ENCODE measurements around the gene LCE3B. TPM values are rescaled to one million over a fixed set of nuclear protein-coding genes. Genes with fewer than 3 reads are reported as not detected.

The LCE3B gene
- total and polyA plus RNA-seq, 12 donors = not detected

GRCh38 chr1:152656459-152656858 lies 42.8 kb downstream of the LCE3B start:
- H3K9me3 ChIP-seq (replicated peaks in 1 of 3) = no peaks in the 10 kb centered on the region
- no peaks in the 10 kb centered on the region for H3K4me1 ChIP-seq (replicated peaks in 1 of 2)
- H3K27ac ChIP-seq = no peak overlapping the region
- intact Hi-C loops (cut with DNase I) = no loop called here
- no peaks in the 10 kb centered on the region for H3K27me3 ChIP-seq
- TF ChIP-seq CTCF (IDR thresholded peaks at IDR 0.05) (no peak), POLR2A (IDR thresholded peaks at IDR 0.05) (no peak)
- no peak overlapping the region for H3K4me3 ChIP-seq
- no peak for DNase-seq
- no peaks in the 10 kb centered on the region for H3K36me3 ChIP-seq (replicated peaks in 1 of 2)
- 22 to 71% (median 53%) methylated on average over 1 to 2 of the region's 2 CpGs for WGBS, 4 donors

DNA sequence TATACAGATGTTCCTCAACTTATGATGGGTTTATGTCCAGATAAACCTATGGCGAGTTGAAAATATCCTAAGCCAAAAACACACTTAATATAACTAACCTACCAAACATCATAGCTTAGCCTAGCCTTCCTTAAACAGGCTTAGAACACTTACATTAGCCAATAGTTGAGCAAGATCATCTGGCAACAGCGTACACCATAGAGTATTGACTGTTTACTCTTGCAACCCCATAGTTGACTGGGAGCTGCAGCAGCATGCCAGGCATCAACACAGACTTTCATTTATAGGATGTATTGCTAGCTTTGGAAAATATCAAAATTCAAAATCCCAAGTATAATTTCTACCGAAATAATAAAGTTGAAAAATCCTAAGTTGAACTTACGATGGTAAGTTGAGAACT lies 44.1 kb downstream of the LCE3B start:
- Histone ChIP-seq H3K4me1 (replicated peaks in 1 of 2) (no peaks in the 10 kb centered on the region), H3K27me3 (peaks cover 3% of the 10 kb centered on the region), H3K27ac (no peak overlapping the region), H3K9me3 (replicated peaks in 1 of 3) (no peaks in the 10 kb centered on the region), H3K36me3 (replicated peaks in 1 of 2) (no peaks in the 10 kb centered on the region), H3K4me3 (no peak overlapping the region)
- no peak for DNase-seq
- WGBS, 4 donors = 76 to 88% (median 82%) methylated on average over 4 of the region's 4 CpGs
- TF ChIP-seq CTCF (IDR thresholded peaks at IDR 0.05) (no peak), POLR2A (IDR thresholded peaks at IDR 0.05) (no peak)
- intact Hi-C loops (cut with DNase I) = no loop called here

DNA sequence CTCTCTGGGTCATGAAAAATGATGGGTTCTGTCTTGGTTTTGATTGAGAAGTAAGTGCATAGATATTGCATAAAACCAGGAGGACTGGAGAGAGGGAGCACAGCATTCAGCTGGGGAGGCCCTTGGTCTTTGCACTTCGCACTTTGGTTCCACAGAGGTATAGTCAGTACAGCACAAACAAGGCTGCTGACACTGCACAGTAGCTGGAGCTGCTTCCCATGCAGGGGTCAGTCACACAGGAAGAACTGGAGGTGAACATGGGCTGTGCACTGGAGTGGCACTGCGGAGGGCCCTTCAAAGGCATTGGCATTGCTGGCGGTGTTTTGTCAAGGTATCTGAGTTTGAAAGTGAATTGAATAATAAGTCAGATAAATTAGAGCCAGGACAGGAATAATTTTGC lies 45.0 kb downstream of the LCE3B start:
- H3K27me3 ChIP-seq = peaks cover 3% of the 10 kb centered on the region
- no peak overlapping the region for H3K4me3 ChIP-seq
- no peaks in the 10 kb centered on the region for H3K36me3 ChIP-seq (replicated peaks in 1 of 2)
- TF ChIP-seq CTCF (IDR thresholded peaks at IDR 0.05) (no peak), POLR2A (IDR thresholded peaks at IDR 0.05) (no peak)
- intact Hi-C loops (cut with DNase I) = no loop called here
- WGBS, 4 donors = 83 to 93% (median 87%) methylated on average over 3 of the region's 3 CpGs
- no peak overlapping the region for H3K27ac ChIP-seq
- DNase-seq = no peak
- H3K4me1 ChIP-seq (replicated peaks in 1 of 2) = no peaks in the 10 kb centered on the region
- H3K9me3 ChIP-seq (replicated peaks in 1 of 3) = no peaks in the 10 kb centered on the region

DNA sequence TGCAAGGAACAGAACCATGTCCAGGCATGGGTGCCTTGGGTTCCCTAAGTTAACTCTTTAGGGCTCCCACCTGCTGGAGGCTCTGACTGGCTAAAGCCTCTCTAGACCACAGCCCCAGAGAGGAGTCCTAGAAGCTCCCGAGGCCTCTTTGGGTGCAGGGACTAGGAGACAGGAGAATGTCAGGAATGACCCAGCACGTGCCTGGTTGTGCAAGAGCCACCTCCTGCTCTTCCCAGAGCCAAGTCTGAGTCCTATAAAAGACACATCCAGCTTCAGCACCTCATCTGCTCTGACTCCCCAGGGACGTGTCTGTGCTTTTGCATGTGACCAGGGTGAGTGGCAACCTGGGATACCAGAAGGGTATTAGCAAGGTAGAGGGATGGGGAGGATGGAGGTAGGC lies 49.5 kb downstream of the LCE3B start, which contains the start of gene LCE2D:
LCE2D (plus strand) TSS at position 283 of the 400 bp plus-strand sequence. CDS start 726 bp downstream, outside the sequence.
- H3K36me3 ChIP-seq (replicated peaks in 1 of 2) = no peaks in the 10 kb centered on the region
- intact Hi-C loops (cut with DNase I) = no loop called here
- H3K27ac ChIP-seq = no peak within 1 kb of the TSS
- H3K27me3 ChIP-seq = peaks cover 3% of the 10 kb centered on the region
- TF ChIP-seq POLR2A (IDR thresholded peaks at IDR 0.05) (no peak), CTCF (IDR thresholded peaks at IDR 0.05) (no peak)
- no peak for DNase-seq
- H3K4me3 ChIP-seq = no peak within 1 kb of the TSS
- H3K9me3 ChIP-seq (replicated peaks in 1 of 3) = no peaks in the 10 kb centered on the region
- 44 to 71% (median 59%) methylated on average over 2 to 3 of the region's 3 CpGs for WGBS, 4 donors
- H3K4me1 ChIP-seq (replicated peaks in 1 of 2) = no peaks in the 10 kb centered on the region

Small RNAs within 50 kb of the gene (small RNA-seq; reads per million reads assigned to genes)
- gene LCE3A = 0 reads per million in 2 donors
- gene LCE3B = 0 reads per million in 2 donors

Other genes starting within 250 kb of the LCE3B start
- not detected for gene CRNN, start 199.5 kb upstream of the LCE3B start, total RNA-seq
- 1 to 10 TPM in 2 of 3 donors, not detected in 1; 1.0 to 2.1 TPM for gene CRNN, start 199.5 kb upstream of the LCE3B start, polyA plus RNA-seq
- gene LCE5A, start 103.0 kb upstream of the LCE3B start, total RNA-seq = not detected
- gene LCE5A, start 103.0 kb upstream of the LCE3B start, polyA plus RNA-seq = not detected
- gene CRCT1, start 99.3 kb upstream of the LCE3B start, total RNA-seq = not detected
- not detected for gene CRCT1, start 99.3 kb upstream of the LCE3B start, polyA plus RNA-seq
- not detected for gene LCE3E, start 47.0 kb upstream of the LCE3B start, total RNA-seq
- not detected for gene LCE3E, start 47.0 kb upstream of the LCE3B start, polyA plus RNA-seq
- gene LCE3D, start 33.3 kb upstream of the LCE3B start, total RNA-seq = not detected
- gene LCE3D, start 33.3 kb upstream of the LCE3B start, polyA plus RNA-seq = not detected
- gene LCE3C, start 13.6 kb upstream of the LCE3B start, total RNA-seq = not detected
- gene LCE3C, start 13.6 kb upstream of the LCE3B start, polyA plus RNA-seq = not detected
- not detected for gene LCE3A, start 9.3 kb downstream of the LCE3B start, total RNA-seq
- gene LCE3A, start 9.3 kb downstream of the LCE3B start, polyA plus RNA-seq = not detected
- not detected for gene LCE2D, start 49.6 kb downstream of the LCE3B start, total RNA-seq
- not detected for gene LCE2D, start 49.6 kb downstream of the LCE3B start, polyA plus RNA-seq
- not detected for gene LCE2C, start 61.5 kb downstream of the LCE3B start, total RNA-seq
- not detected for gene LCE2C, start 61.5 kb downstream of the LCE3B start, polyA plus RNA-seq
- not detected for gene LCE2B, start 72.3 kb downstream of the LCE3B start, total RNA-seq
- gene LCE2B, start 72.3 kb downstream of the LCE3B start, polyA plus RNA-seq = not detected
- gene LCE2A, start 84.5 kb downstream of the LCE3B start, total RNA-seq = not detected
- gene LCE2A, start 84.5 kb downstream of the LCE3B start, polyA plus RNA-seq = not detected
- gene LCE4A, start 94.3 kb downstream of the LCE3B start, total RNA-seq = not detected
- gene LCE4A, start 94.3 kb downstream of the LCE3B start, polyA plus RNA-seq = not detected
- gene KPRP, start 144.2 kb downstream of the LCE3B start, total RNA-seq = not detected
- not detected for gene KPRP, start 144.2 kb downstream of the LCE3B start, polyA plus RNA-seq
- gene LCE1F, start 161.3 kb downstream of the LCE3B start, total RNA-seq = not detected
- not detected for gene LCE1F, start 161.3 kb downstream of the LCE3B start, polyA plus RNA-seq
- not detected for gene LCE1E, start 172.4 kb downstream of the LCE3B start, total RNA-seq
- gene LCE1E, start 172.4 kb downstream of the LCE3B start, polyA plus RNA-seq = not detected
- not detected for gene LCE1D, start 182.9 kb downstream of the LCE3B start, total RNA-seq
- gene LCE1D, start 182.9 kb downstream of the LCE3B start, polyA plus RNA-seq = not detected
- not detected for gene LCE1C, start 192.8 kb downstream of the LCE3B start, total RNA-seq
- gene LCE1C, start 192.8 kb downstream of the LCE3B start, polyA plus RNA-seq = not detected
- not detected for gene LCE1B, start 198.2 kb downstream of the LCE3B start, total RNA-seq
- gene LCE1B, start 198.2 kb downstream of the LCE3B start, polyA plus RNA-seq = not detected
- gene LCE1A, start 213.7 kb downstream of the LCE3B start, total RNA-seq = not detected
- gene LCE1A, start 213.7 kb downstream of the LCE3B start, polyA plus RNA-seq = not detected
- gene LCE6A, start 229.0 kb downstream of the LCE3B start, total RNA-seq = not detected
- not detected for gene LCE6A, start 229.0 kb downstream of the LCE3B start, polyA plus RNA-seq
- gene LCE7A, start 246.2 kb downstream of the LCE3B start, total RNA-seq = not detected
- gene LCE7A, start 246.2 kb downstream of the LCE3B start, polyA plus RNA-seq = not detected